Stomach (tissue), 9 donors: ENCODE results near the gene SLC51B. TPM values are rescaled to one million over a fixed set of nuclear protein-coding genes. Genes with fewer than 3 reads are reported as not detected.
"Not testable (repeated sequence)": the region's sequence is repeated elsewhere in the genome, so short reads cannot be mapped to it uniquely, and the experiment has no call there.

Source experiments
- DNase-seq, 2 donors: peaks; one replicate each; pipeline versions ENCODE4 v3.0.0 to v3.0.0-alpha.2; 2013 to 2019
- H3K27ac ChIP-seq, 5 donors: fragments of 200-600 bp in 4 of 5; sonication (generic) in 4 of 5; one replicate each; pipeline ENCODE4 v1.5.1; 2013 to 2019; ENCODE audit warnings: mild to moderate bottlenecking in 1 of 5, moderate library complexity in 1 of 5
- H3K27me3 ChIP-seq, 3 donors: fragments of 200-600 bp; sonication (generic); one replicate each; pipeline ENCODE4 v1.5.1; 2017 to 2019; ENCODE audit warnings: mixed run types in 1 of 3
- H3K36me3 ChIP-seq, 4 donors: fragments of 200-600 bp; sonication (generic); 1 replicate in 3 of 4; 2 replicates in 1 of 4; pipeline ENCODE4 v1.5.1; 2016 to 2019
- H3K4me1 ChIP-seq, 4 donors: fragments of 200-600 bp; sonication (generic); one replicate each; pipeline ENCODE4 v1.5.1; 2016 to 2019
- H3K4me3 ChIP-seq, 4 donors: fragments of 200-600 bp; sonication (generic) in 3 of 4; one replicate each; pipeline ENCODE4 v1.5.1; 2016 to 2019; ENCODE audit warnings: mild to moderate bottlenecking in 1 of 4
- H3K9me3 ChIP-seq, 4 donors: fragments of 200-600 bp; sonication (generic); one replicate each; pipeline ENCODE4 v1.5.1; 2016 to 2019
- EP300 ChIP-seq: sonication (generic); formaldehyde crosslinking; IDR thresholded peaks from one replicate; pipeline ENCODE4 v1.6.1; 2017; ENCODE audit warnings: antibody characterized with exemption
- POLR2A ChIP-seq, 4 donors: fragments of 450-650 bp; IDR thresholded peaks; one replicate each; pipeline ENCODE4 v1.6.1; 2016; ENCODE audit warnings: antibody characterized with exemption in 4 of 4, control low read depth in 2 of 4, mild to moderate bottlenecking in 1 of 4, moderate library complexity in 1 of 4
- POLR2AphosphoS5 ChIP-seq, 3 donors: sonication (generic); formaldehyde crosslinking; IDR thresholded peaks; one replicate each; pipeline ENCODE4 v1.6.1; 2016; ENCODE audit warnings: antibody characterized with exemption in 3 of 3
- WGBS, 5 donors: extraction: QIAGEN DNeasy Blood & Tissue Kit in 3 of 5; methylation state at CpG; one replicate each; pipeline versions ENCODE4 v1.1.5 to v1.1.7; 2013 to 2018; 5-methylcytosine and 5-hydroxymethylcytosine counted together
- intact Hi-C: fragments of 100-400 bp; cut with DNase I; formaldehyde crosslinking; loops from one replicate; pipeline ENCODE4 v1.15.1; 2023; ENCODE audit warnings: low total_unique reads
- polyA plus RNA-seq, 3 donors: library from polyadenylated mRNA; stranded (reverse); fragments of 200-250 nt; gene quantifications; one replicate each; pipeline ENCODE4 v1.2.3, GENCODE V29; 2013
- total RNA-seq, 5 donors: library from RNA; depleted of rRNA; stranded (reverse); fragments of >200 nt; gene quantifications; one replicate each; pipeline versions ENCODE4 v1.1.0 to v1.2.3, GENCODE V29; 2014 to 2016
- TF ChIP-seq, protein P1 (sequence below), 7 experiments: fragments of 450-650 bp in 4 of 7; fragments of 200-600 bp in 3 of 7; sonication (generic) in 3 of 7; IDR thresholded peaks; one replicate each; pipeline ENCODE4 v1.5.1; 2016 to 2019; ENCODE audit warnings: antibody characterized with exemption in 7 of 7, control low read depth in 2 of 7, mild to moderate bottlenecking in 1 of 7
- donor health status: healthy with polysubstance abuse.
- donor health status: Bipolar disorder and iron deficiency.
- donor health status: healthy.

The SLC51B gene
- total and polyA plus RNA-seq, 8 donors = 0.38 to 19.7 (median 0.62) TPM; not detected in 5

DNA sequence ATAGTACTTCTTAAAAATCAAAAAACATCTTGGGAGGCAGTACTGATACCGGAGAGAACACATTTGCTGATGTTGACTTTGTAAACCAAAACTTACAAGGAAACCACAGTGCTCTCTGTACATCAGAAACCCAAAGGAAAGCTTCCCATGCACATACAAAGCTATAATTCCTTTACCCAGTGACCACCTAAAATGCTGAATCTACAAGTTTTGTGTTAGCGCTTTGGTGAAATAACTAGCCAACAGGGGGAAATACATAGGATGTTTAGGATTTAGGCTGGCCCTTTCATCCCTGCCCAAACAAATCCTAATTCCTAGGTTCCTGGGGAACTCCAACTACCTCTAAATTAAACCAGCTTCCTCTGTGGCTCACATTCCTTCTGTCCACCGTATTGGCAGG, 40.2 kb upstream of the SLC51B start:
- WGBS, 5 donors = 70 to 85% (median 74%) methylated on average over 3 of the region's 3 CpGs
- DNase-seq = no peak
- intact Hi-C loops = no loop called here
- Histone ChIP-seq H3K36me3 (peaks cover 0 to 64% (median 53%) of the 10 kb centered on the region in 4 donors), H3K4me1 (no peaks in the 10 kb centered on the region), H3K27ac (no peak overlapping the region), H3K4me3 (no peak overlapping the region), H3K27me3 (no peaks in the 10 kb centered on the region), H3K9me3 (no peaks in the 10 kb centered on the region)
- TF ChIP-seq EP300 (no peak), POLR2A (IDR thresholded peaks at IDR 0.05) (no peak), POLR2AphosphoS5 (IDR thresholded peaks at IDR 0.05) (no peak)
- TF ChIP-seq, protein P1, sequence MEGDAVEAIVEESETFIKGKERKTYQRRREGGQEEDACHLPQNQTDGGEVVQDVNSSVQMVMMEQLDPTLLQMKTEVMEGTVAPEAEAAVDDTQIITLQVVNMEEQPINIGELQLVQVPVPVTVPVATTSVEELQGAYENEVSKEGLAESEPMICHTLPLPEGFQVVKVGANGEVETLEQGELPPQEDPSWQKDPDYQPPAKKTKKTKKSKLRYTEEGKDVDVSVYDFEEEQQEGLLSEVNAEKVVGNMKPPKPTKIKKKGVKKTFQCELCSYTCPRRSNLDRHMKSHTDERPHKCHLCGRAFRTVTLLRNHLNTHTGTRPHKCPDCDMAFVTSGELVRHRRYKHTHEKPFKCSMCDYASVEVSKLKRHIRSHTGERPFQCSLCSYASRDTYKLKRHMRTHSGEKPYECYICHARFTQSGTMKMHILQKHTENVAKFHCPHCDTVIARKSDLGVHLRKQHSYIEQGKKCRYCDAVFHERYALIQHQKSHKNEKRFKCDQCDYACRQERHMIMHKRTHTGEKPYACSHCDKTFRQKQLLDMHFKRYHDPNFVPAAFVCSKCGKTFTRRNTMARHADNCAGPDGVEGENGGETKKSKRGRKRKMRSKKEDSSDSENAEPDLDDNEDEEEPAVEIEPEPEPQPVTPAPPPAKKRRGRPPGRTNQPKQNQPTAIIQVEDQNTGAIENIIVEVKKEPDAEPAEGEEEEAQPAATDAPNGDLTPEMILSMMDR (IDR thresholded peaks at IDR 0.05) = no peak

DNA sequence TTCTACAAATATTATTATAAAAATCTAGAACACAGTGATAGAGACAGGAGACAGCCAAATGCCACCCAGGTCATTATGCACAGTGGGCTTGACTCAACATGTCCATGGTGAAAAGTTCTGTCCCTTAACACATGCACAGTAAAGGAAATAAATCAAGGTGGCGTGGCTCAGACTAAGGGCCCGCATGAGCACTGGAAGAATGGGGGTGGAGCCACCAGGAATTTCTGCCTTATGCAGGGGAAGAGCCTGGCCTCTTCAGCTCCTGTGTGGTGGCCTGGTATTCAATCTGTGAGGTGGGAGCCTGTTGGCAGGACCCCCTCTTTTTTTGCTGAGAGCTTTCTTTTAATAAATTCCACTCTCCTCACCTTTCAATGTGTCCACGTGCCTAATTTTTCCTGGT, 38.3 kb upstream of the SLC51B start:
- WGBS, 5 donors = 87 to 96% (median 90%) methylated on average over 3 of the region's 3 CpGs
- H3K36me3 ChIP-seq = peaks cover 0 to 69% (median 53%) of the 10 kb centered on the region in 4 donors

DNA sequence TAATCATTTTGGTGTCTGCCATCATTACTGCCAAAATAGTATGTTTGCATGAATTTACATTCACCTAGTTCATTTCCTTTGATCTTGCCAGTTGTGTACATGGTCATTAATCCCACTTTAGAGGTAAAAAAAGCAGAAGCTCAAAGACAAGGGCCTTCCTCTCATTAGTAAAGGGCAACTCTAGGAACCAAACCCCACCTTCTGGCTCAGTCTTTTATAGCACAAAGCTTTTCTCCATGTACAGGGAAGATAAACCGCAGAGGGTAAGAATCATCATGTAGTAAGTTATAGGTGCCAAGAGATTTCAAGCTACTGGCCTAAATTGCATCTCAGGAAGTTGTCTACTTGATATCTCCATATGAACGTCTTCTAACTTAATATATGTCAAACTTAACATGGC, 36.2 kb upstream of the SLC51B start:
- peaks cover 0 to 4% (median 0%) of the 10 kb centered on the region in 4 donors for H3K4me1 ChIP-seq
- peaks cover 0 to 9% (median 5%) of the 10 kb centered on the region in 4 donors for H3K9me3 ChIP-seq
- TF ChIP-seq, protein P1 (IDR thresholded peaks at IDR 0.05) = no peak
- TF ChIP-seq POLR2AphosphoS5 (IDR thresholded peaks at IDR 0.05) (no peak), EP300 (no peak), POLR2A (IDR thresholded peaks at IDR 0.05) (no peak)
- H3K27ac ChIP-seq = no peak overlapping the region
- peaks cover 10 to 63% (median 50%) of the 10 kb centered on the region in 4 donors for H3K36me3 ChIP-seq
- WGBS, 5 donors = 61 to 75% (median 75%) methylated on average over 2 of the region's 2 CpGs
- DNase-seq = no peak
- intact Hi-C loops = no loop called here
- no peaks in the 10 kb centered on the region for H3K27me3 ChIP-seq
- no peak overlapping the region for H3K4me3 ChIP-seq

More for the DNA sequence above, 38.3 kb upstream of the SLC51B start:
- Histone ChIP-seq H3K9me3 (no peaks in the 10 kb centered on the region), H3K27me3 (no peaks in the 10 kb centered on the region), H3K4me3 (no peak overlapping the region), H3K27ac (no peak overlapping the region), H3K4me1 (peaks cover 0 to 4% (median 0%) of the 10 kb centered on the region in 4 donors)
- TF ChIP-seq POLR2AphosphoS5 (IDR thresholded peaks at IDR 0.05) (no peak), EP300 (no peak), POLR2A (IDR thresholded peaks at IDR 0.05) (no peak)
- TF ChIP-seq, protein P1 (IDR thresholded peaks at IDR 0.05) = no peak
- intact Hi-C loops = no loop called here
- DNase-seq = no peak

DNA sequence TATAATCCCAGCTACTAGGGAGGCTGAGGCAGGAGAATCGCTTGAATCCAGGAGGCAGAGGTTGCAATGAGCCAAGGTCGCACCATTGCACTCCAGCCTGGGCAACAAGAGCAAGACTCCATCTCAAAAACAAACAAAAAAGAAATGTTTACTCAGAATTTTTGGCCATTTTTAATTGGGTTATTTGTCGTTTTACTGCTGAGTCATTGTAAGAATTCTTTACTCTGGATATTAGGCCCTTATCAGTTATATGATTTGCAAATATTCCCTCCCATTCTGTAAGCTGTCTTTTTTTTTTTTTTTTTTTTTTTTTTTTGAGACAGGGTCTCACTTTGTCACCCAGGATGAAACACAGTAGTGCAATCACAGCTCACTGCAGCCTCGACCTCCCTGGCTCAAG, 34.0 kb upstream of the SLC51B start:
- Histone ChIP-seq H3K9me3 (peaks cover 0 to 10% (median 5%) of the 10 kb centered on the region in 4 donors), H3K36me3 (peaks cover 24 to 63% (median 52%) of the 10 kb centered on the region in 4 donors)
- 70 to 82% (median 78%) methylated on average over 4 of the region's 4 CpGs for WGBS, 5 donors
- H3K27me3 ChIP-seq, H3K4me3 ChIP-seq, H3K27ac ChIP-seq, DNase-seq, H3K4me1 ChIP-seq, intact Hi-C loops: not testable (repeated sequence)

DNA sequence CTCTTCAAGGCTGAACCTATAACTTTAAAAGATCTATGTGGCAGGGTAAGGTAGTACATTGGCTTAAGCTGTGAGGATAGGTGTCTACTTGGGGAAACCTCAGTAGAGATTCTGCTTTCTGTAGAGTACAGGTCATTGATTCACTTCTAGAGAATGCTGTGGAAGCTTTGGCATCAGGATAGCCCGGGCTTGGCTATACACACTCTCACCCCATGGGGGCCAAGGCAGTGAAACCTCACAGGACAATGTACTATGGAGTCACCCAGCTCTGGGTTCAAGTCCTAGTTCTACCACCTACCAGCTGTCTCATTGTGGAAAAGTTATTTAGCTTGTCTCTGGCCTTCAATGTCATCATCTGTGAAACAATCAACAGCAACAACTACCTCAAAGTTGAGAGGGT, 24.8 kb upstream of the SLC51B start:
- Histone ChIP-seq H3K36me3 (peaks cover 10 to 90% (median 81%) of the 10 kb centered on the region in 4 donors), H3K27ac (no peak overlapping the region), H3K27me3 (no peaks in the 10 kb centered on the region), H3K9me3 (no peaks in the 10 kb centered on the region), H3K4me1 (peaks cover 0 to 23% (median 7%) of the 10 kb centered on the region in 4 donors), H3K4me3 (no peak overlapping the region)
- WGBS, 5 donors = 92 to 100% (median 96%) methylated on average over 1 of the region's 1 CpG
- TF ChIP-seq POLR2AphosphoS5 (IDR thresholded peaks at IDR 0.05) = no peak
- no peak for TF ChIP-seq POLR2A (IDR thresholded peaks at IDR 0.05)
- TF ChIP-seq EP300 = no peak
- TF ChIP-seq, protein P1 (IDR thresholded peaks at IDR 0.05) = no peak
- no peak for DNase-seq
- intact Hi-C loops = no loop called here
